ENCODE measurements around the gene FAXDC2.
"Not testable (repeated sequence)": the region's sequence is repeated elsewhere in the genome, so short reads cannot be mapped to it uniquely, and the experiment has no call there.

Gene FAXDC2

DNA sequence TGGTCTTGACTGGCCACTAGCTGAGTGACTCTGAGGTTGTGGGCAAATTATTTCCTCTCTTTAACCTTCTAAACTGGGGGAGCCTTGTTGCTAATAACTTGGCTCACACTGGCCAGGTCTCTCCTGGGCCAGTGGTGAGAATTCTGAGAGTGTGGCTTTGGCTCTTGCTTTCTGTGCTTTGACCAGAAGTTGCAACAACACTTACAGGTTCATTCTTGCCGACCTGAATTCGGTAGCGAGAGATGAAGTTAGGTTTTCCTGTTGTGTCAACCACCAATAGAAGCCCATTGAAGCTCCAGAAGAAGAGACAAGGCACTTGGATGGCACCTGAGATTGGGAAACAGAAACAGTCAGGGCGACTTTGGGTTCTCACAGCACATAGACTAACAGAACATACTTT is 19.8 kb downstream of the FAXDC2 start:
- DNase-seq (ENCODE audit: low spot score) = no peak

DNA sequence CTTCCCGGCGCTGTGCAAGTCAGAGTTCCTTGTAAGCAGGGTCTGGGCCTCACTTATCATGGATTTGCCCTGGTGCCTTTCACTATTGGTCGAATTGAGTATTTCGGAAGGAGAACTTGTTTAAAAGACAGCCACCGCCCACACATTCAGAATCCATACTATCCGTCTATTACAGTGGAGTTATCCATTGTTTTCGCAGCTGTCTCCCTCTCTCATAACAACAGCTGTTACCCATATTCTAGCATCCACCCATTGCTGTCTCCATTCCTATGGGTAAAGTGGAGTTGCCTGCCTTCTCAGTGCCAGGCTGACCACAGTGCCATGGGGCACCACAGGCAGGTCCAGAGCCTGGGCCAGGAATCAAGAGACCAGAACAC is 20.2 kb downstream of the FAXDC2 start:
- DNase-seq (ENCODE audit: low spot score) = no peak

DNA sequence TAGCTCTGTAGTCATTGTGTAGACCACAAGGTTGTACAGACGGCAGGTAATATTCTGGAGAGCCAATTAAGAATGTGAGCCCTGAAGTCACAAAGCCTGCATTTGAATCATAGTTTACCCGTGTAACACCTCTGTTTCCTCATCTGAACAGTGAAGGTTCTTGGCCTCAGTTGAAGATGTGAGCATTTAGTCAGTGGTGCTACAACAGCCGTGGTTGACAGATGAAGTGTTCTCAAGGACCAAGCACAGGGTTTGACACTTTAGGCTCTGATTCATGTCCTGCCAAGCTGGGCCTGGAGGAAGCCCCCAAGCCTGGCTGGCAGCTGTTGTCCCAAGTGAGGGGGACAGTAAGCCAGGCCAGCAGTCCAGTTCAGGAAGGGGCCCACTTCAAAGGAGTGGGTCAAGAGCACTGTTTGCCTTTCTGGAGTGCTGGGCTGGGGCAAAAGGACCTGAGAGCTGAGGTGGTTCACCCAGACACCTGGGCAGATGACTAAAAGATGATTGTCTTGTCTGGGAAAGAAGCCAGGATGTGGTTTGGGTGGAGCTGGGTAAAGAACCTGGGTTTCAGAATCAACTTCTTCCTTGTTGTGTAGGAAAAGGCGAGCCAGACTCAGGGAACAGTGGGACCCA is 20.7 kb downstream of the FAXDC2 start:
- DNase-seq (ENCODE audit: low spot score) = no peak

DNA sequence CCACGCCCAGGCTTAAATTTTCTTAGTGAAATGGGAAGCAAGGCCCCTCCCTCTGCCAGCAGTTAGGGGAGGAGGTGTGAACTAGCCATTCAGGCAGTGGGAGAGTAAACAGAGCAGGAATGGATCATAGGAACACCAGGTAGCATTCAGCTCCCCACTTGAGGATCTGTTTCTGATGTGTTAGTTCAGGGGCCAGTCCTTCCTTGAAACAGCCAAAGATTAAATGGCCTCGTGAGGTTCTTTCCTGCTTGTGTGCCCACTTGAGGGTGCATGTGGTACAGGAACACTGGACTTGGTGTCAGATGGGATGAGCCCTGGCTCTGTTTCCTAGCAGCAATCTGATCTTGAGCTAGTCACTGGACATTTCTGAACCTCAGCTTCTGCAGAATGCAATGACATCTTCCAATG is 21.2 kb downstream of the FAXDC2 start:
- no peak for DNase-seq (ENCODE audit: low spot score)

DNA sequence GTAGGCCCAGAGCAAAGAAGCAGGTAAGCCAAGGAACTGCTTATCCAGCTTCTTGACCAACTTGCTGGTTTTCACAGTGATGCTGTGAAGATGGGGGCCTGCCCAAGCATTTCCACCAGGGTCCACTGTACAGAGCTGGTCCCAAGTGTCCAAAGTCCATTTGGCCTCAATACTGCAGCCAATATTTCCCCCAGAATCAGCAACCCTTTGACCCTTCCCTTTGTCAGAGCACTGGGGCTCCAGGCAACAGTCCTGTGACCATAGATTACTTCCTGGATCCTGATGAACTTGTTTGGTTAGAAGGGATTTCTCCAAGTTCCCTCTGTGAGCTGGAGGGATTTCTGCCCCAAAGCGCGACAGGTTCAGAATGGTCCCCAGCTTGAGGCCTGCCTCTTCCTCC is 26.3 kb downstream of the FAXDC2 start:
- no peak for DNase-seq (ENCODE audit: low spot score)

DNA sequence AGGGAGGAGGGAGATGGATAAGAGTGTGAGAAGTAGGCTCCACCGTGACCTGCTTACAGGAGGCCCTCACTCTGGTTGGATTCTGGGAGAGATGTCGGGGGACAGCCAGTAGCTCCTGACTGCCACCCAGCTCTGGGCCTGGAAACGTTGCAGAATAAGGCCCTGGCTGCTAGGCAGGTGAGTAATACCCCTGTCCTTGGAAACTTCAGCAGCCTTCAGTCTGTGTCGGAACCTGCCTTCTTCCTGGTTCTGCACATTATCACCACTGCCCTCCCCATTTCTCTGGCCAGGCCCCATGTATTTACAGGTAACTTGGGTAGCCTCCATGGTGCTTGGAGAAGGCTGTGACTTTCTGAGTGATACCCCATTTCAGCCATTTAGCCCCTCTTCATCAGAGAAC is 26.8 kb downstream of the FAXDC2 start:
- DNase-seq (ENCODE audit: low spot score) = no peak

DNA sequence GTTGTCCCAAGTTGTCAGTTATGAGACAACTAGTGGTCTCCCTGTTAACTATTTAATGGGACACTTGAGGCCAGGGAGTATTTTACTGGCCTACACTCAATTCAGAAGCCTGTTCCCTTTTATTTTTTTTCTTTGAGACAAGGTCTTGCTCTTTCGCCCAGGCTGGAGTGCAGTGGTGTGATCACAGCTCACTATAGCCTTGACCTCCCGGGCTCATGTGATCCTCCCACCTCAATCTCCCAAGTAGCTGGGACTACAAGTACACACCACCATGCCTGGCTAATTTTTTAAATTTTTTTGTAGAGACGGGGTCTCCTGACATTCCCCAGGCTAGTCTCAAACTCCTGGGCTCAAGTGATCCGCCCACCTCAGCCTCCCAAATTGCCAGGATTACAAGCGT is 27.5 kb downstream of the FAXDC2 start:
- not testable (repeated sequence) for DNase-seq (ENCODE audit: low spot score)

DNA sequence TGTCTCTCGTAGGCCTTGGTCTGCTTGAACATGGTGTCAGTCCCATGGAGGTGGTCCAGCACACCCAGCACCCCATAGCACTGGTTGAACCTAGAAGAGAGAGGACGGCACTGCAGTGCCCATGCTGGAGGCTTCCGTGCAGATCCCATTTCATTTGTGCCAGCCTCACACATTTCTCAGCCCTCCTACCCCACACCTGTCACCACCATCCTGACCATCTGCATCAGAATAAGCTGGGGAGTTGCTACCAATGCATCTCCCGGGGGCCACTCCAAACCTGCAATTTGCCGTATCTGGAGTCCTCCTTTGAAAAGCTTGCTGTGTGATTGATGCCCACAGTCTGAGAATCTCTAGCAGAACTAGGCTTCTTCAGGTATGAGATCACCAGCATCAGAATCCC is 30.0 kb downstream of the FAXDC2 start:
- no peak for DNase-seq (ENCODE audit: low spot score)

DNA sequence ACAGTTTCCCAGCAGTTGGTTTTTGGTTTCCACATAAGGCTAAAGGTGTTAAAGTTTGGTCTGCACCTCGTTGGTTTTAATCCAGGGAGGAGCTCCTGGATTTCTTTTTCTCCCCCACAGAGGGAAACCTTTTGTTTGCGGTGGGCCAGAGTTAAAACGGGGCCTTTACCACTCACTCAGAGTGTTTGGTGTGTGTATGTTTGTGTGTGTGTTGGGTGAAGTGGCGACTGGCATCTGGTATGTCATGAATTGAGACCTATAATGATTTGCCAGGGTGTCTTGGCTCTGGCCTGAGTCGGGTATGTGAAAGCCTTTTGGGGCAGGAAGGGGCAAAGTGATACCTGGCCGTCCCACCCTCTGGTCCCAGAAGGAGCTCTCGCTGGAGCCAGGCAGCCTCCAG is 30.9 kb downstream of the FAXDC2 start:
- no peak for DNase-seq (ENCODE audit: low spot score)

DNA sequence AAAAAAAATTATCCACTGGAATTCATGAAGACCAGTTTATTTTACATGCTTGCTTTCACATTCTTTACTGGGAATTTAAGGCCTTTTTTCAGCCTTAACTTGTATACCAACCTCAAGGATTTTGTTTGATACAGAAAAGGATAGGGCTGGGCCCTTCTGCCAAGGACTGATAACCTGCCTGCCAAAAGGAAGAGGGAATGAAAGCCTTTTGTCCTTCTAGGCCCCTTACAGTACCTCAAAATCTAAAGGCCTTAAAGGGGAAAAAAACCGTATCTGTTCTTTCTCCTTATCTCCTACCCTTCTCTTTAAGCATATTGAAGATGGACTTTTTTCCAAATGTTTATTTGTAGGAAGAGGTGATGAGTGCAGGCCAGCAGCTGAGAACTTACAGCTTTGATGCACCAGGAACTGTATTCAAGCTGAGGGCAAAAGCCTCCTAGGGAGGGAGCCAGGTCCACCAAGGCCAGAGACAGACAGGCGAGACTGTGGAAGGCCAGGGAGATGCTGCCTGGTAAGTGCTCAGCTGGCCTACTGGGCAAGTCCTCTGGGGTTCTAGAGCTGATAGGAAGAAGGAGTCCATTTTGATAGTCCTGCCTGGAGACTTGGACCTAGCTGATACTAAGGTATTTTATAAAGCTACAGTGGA is 31.8 kb downstream of the FAXDC2 start:
- no peak for DNase-seq (ENCODE audit: low spot score)

DNA sequence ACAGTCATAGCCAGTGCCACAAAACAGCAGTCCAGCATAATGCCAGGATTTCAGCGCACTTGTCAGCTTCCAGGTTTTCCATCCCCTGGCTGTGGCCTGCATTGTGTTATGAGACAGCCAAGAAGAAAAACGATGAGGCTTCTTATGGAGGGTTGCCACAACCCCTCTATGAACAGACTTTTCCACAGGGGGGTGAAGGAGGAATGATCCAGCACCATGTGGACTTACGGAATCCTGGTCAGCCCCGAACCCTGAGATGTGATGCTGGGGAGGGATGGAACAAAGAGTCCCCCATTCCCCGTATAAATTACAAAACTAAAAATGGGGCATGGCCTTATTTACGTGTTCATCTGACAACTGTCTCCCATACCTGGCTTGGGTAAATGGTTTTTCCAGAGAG is 32.6 kb downstream of the FAXDC2 start:
- DNase-seq (ENCODE audit: low spot score) = no peak

DNA sequence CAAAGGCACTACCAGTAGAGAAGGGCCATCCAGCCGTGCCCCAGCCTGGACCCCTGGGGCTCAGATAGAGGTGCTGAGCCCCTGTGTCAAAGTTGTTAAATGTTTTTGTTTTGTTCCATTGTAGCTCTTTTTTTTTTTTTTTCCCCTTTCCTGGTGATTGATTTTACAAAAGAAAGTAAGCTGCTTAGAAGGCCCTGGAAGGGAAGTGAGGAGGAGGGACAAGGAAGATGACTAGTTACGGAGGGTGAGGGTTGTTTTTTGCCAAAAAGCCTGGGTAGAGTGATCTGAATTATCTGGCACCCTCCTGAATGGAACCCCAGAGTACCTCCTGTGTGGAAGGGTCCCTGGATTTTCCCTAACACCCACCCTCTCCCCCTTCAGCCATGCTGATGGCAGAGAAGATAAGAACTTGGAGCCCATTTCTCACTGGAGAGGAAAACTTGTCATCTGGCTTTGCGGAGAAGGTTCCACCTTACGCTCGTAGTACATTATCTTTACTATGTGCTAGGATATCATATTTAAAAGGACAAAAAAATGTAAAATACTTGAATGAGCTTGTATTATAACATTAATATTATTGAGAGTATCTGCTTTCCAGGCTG is 33.4 kb downstream of the FAXDC2 start:
- DNase-seq (ENCODE audit: low spot score) = no peak

DNA sequence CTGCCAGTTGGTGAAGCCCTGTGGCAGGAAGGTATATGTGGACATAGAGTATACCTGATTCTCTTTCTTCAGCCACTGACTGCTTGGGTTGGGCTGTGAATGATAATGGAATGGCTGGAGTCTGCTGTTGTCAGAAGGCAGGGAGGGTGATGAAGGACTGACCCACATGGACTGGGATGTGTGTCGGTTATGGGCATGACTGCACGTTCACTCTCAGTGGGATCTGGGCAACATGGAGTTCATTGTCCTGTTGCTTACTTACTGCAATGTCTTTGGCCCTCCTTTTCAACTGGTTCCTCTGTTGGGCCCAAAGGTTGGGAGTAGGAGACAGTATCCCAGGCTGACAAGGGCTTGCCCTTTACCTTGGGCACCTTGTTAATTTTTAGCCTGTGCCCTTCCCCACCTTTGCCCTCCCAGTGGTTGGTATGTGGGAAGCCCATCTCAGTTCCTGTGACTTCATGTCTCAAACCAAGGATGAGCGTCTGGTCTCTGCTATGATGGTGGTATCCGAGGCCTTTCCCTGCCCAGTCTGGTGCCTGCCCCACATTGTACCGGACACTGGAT is 34.6 kb downstream of the FAXDC2 start:
- no peak for DNase-seq (ENCODE audit: low spot score)

DNA sequence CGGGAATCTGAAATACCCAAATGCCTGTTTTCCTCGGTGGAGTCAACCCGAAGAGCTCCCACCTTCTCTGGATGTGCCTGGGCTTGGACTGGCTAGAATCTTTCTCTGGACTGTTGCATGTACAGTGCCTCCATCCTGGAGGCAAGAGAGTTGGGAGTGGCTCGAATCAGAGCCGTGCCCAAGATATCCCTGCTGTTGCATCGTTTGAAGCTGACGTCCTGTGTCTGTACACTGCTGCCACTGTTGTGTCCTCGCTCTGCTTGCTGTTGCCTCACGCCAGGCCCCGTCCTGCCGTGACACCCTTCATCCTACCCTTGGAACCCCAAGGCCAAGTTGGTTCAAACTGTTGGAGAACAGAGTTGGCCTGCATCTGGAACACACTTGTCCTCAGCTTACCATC is 35.4 kb downstream of the FAXDC2 start:
- DNase-seq (ENCODE audit: low spot score) = no peak

DNA sequence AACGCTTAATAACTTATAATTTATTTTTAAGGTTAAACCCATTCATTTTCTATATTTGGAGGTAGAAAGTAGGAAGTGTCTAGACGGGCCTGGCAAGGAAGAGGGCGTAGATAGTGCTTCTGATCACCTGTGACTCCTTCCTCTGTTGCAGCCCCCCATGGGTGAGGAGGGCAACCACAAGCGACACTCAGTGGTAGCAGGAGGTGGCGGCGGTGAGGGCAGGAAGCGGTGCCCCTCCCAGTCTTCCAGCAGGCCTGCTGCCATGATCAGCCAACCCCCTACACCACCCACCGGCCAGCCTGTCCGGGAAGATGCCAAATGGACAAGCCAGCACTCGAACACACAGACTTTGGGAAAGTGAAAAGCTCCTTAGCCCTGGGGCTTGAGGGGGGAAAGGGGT is 36.7 kb downstream of the FAXDC2 start:
- no peak for DNase-seq (ENCODE audit: low spot score)

DNA sequence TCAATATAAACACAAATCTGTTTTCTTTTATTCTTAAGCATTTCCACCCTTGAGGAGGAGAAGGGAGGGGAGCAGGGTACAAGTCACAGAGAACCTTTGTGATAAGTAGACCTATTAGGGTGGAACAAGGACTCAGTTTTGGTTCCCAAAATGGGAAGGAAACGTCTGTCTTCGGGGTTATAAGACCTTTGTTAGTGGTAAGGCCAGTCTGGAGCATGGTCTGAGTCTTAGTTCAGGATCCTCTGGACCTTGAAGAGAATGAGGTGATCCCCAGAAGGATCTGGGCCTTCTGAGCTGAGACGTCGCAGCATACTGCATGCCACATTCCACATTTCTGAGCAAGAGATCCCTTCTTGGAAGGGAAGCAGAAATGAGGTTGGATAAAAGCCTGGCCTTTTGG is 37.2 kb downstream of the FAXDC2 start:
- no peak for DNase-seq (ENCODE audit: low spot score)

DNA sequence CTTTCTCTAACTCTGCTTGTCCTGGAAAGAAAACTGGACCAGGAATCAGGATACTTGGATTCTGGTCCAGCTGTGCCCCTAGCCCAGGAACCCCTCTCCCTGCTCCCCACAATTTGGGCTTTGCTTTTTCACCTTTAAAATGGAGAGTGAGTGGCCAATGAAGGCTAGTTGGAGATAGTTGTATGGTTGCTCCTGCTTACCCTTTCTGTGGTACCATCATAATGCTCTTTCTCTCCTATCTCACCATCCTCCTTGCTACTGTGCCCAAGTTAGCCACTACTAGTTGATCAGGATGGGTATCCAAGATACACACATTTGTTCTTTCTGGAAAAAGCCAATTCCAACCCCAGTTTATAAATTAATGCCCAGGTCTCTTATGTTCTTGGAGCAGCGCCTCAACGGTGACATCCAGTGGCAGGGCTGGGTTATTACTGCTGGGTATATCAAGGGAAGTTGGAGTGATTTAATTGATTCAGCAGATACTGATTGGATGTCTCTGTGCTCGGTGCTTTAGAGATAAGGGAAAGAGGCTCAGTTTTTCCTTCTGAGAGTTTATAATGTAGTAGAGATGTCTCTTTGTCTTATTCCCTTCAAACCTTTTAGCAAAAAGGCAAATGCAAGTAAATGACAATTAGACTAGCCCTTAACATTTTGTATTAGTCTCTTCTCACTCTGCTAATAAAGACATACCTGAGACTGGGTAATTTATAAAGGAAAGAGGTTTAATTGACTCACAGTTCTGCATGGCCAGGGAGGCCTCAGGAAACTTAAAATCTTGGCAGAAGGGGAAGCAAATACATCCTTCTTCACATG is 38.5 kb downstream of the FAXDC2 start:
- peak; percentile 47 for DNase-seq (ENCODE audit: low spot score)

DNA sequence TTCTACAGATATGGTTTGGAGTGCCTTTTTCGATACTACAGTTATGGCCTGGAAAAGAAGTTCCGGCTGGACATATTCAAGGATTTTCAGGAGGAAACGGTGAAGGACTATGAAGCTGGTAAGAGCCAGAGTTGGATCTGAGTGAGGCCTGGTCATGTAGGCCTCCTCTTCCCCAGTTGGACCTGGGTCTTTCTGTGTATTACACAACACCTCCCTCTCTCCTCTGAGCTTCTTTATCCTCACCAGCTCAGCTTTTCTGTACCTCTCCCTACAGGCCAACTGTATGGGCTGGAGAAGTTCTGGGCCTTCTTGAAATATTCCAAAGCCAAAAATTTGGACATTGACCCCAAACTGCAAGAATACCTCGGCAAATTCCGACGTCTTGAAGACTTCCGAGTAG is 39.2 kb downstream of the FAXDC2 start:
- no peak for DNase-seq (ENCODE audit: low spot score)

DNA sequence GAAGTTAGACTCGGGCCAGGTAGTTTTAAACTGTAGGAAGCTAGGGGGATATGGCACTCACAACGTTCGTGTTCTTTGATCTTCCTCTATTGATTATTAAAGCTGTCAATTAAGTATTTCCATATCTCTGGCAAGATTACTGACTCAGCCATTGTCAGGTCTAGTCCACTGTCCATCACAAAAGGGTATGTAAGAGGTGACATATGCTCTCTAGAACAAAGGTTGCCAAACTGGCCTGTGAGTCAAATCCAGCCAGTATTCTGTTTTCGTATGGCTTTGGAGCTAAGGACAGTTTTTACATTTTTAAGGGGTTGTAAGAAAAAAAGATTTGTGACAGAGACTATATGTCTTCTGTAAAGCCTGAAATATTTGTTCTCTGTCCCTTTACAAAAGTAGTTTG is 44.2 kb downstream of the FAXDC2 start:
- no peak for DNase-seq (ENCODE audit: low spot score)

DNA sequence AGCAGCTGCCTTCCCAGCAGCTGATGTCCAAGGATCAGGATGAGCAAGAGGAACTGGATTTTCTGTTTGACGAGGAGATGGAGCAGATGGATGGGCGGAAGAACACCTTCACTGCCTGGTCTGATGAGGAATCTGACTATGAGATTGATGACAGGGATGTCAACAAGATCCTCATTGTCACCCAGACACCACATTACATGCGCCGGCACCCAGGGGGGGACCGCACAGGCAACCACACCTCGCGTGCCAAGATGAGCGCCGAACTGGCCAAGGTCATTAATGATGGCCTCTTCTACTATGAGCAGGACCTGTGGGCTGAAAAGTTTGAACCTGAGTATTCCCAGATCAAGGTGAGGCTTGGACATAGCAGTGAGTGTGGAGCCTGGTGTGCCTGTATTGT is 48.4 kb downstream of the FAXDC2 start:
- DNase-seq (ENCODE audit: low spot score) = no peak

DNA sequence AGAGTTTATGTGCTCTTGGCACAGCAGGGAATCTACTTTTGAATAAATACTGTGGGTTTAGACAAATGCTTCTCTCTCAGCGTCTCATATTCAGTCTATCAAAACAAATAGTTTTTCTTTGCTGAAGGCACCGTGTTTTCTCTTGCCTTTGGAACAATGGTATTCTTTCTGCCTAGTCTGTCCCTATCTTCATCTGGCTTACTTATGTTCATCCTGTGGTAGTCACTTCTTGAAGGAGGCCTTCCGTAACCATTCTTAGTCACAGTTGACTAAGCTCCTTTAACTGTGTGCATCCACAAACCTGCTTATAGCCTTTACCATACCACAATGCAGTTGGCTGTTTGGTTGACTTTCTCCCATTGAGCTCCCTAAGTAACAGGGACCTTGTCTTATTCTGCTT is 49.3 kb downstream of the FAXDC2 start:
- no peak for DNase-seq (ENCODE audit: low spot score)

DNA sequence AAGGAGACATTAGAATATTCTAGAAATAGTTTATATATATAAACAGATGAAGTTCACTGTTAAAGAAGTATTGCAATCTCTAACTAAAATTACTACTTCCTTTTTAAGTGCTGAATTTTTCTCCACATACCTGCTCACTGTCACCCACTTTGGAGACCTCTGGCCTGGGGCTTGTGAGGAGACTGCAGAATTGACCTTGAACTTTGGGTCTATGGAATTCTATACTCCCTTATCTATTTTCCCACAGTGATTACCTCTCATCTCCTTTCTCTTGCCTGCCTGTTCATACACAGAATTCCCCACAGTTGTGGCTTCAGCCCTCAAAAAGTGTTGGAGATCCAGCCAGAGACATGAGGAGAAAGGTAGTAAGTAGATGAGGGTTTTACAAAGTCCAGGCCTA is 49.8 kb downstream of the FAXDC2 start:
- DNase-seq (ENCODE audit: low spot score) = no peak

DNA sequence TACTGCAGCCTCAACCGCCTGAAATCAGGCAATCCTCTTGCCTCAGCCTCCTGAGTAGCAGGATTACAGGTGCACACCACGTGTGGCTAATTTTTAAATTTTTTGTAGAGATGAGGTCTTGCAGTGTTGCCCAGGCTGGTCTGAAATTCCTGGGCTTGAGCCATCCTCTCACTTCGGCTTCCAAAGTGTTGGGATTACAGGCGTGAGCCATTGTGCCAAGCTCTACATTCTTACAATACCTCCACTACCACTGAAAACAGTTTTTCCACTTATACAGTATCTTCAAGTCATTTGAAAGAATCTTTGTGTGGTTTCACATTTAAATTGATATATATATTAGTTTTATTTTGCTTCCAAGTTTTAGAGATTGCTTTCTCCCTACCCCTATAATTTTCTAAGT is 52.6 kb downstream of the FAXDC2 start:
- no peak for DNase-seq (ENCODE audit: low spot score)
